HCT116 (cell line): ENCODE data around the gene ABL2. TPM values are rescaled to one million over a fixed set of nuclear protein-coding genes. Genes with fewer than 3 reads are reported as not detected.

Source experiments
- ATAC-seq: fragments of 200-7000 bp; cut with Tn5 transposase; 2 replicates; pipeline ENCODE4 v1.9.1; 2020; ENCODE audit warnings: mild to moderate bottlenecking, moderate library complexity
- BruUV-seq: library from RNA; stranded (reverse); fragments of 400-500 nt; replicated peaks from 2 replicates; lab custom pipeline; 2021; lab: Mats Ljungman, UMichigan
- CTCF ChIA-PET: fragments of 300-600 bp; sonication (Branson Sonifier 250); formaldehyde crosslinking; loops from one replicate; lab custom pipeline; 2021; ENCODE audit warnings: antibody characterized with exemption; lab: Charles Lee
- POLR2A ChIA-PET: fragments of 300-600, 350-600 bp; sonication (Branson Sonifier 250); formaldehyde crosslinking; loops from one replicate; lab custom pipeline; 2021; ENCODE audit warnings: antibody characterized with exemption; lab: Charles Lee
- RAD21 ChIA-PET, 2 experiments: fragments of 300-600 bp; sonication (Branson Sonifier 250); formaldehyde crosslinking; loops; one replicate each; lab custom pipeline; 2023; ENCODE audit warnings: low total read pairs in 2 of 2; ENCODE audit not compliant: uncharacterized antibody in 2 of 2, unreplicated experiment in 2 of 2, low non-redundant PET in 1 of 2; lab: Charles Lee
- DNase-seq: peaks from one replicate; pipeline ENCODE4 v3.0.0-alpha.2; 2010; ENCODE audit warnings: low read depth, low spot score
- H2AFZ ChIP-seq: fragments of 200-600 bp; shearing (Covaris generic), sonication (generic); 2 replicates; pipeline ENCODE4 v1.6.1; 2017; ENCODE audit warnings: low read depth, mixed run types, mixed read lengths, antibody characterized with exemption, low read length; ENCODE audit not compliant: poor library complexity, severe bottlenecking
- H3K27ac ChIP-seq: 2 replicates; pipeline ENCODE4 v1.5.1; 2012; ENCODE audit warnings: low read depth, low read length
- H3K27me3 ChIP-seq: fragments of 200-600 bp; sonication (generic); 2 replicates; pipeline ENCODE4 v1.6.1; 2016; ENCODE audit warnings: mixed run types, low read length, mixed read lengths; ENCODE audit not compliant: insufficient read depth
- H3K36me3 ChIP-seq, 2 experiments: fragments of 200-500 bp in 1 of 2; fragments of 200-600 bp in 1 of 2; sonication (Bioruptor generic) in 1 of 2; sonication (generic) in 1 of 2; 2 replicates each; pipeline versions ENCODE4 v1.5.1 to v1.6.1; 2014 to 2016; ENCODE audit warnings: low read length in 2 of 2, inconsistent platforms in 1 of 2, mixed read lengths in 1 of 2, mixed run types in 1 of 2; ENCODE audit not compliant: insufficient read depth in 2 of 2, control insufficient read depth in 1 of 2
- H3K4me1 ChIP-seq, 2 experiments: fragments of 200-600 bp in 1 of 2; sonication (generic) in 1 of 2; 2 replicates each; pipeline versions ENCODE4 v1.5.1 to v1.6.1; 2012 to 2017; ENCODE audit warnings: low read length in 2 of 2, inconsistent platforms in 1 of 2, mild to moderate bottlenecking in 1 of 2, mixed read lengths in 1 of 2, mixed run types in 1 of 2, moderate library complexity in 1 of 2; ENCODE audit not compliant: insufficient read depth in 2 of 2, control insufficient read depth in 1 of 2
- H3K4me2 ChIP-seq: fragments of 200-600 bp; sonication (generic); 2 replicates; pipeline ENCODE4 v1.6.1; 2017; ENCODE audit warnings: mixed run types, low read length, mixed read lengths
- H3K4me3 ChIP-seq, 2 experiments: fragments of 200-600 bp in 1 of 2; sonication (generic) in 1 of 2; replicated peaks in 1 of 2; 2 replicates each; pipeline ENCODE4 v1.5.1; 2011 to 2016; ENCODE audit warnings: low read length in 2 of 2, control low read depth in 1 of 2, low read depth in 1 of 2, mild to moderate bottlenecking in 1 of 2, mixed read lengths in 1 of 2, mixed run types in 1 of 2
- H3K79me2 ChIP-seq: fragments of 200-600 bp; sonication (generic); 2 replicates; pipeline ENCODE4 v1.6.1; 2017; ENCODE audit warnings: mild to moderate bottlenecking, mixed run types, low read length, moderate library complexity, mixed read lengths; ENCODE audit not compliant: insufficient read depth
- H3K9ac ChIP-seq: fragments of 200-600 bp; sonication (generic); 2 replicates; pipeline ENCODE4 v1.6.1; 2016; ENCODE audit warnings: low read length, mixed read lengths
- H3K9me2 ChIP-seq: fragments of 200-600 bp; sonication (generic), shearing (Covaris generic); 2 replicates; pipeline ENCODE4 v1.6.1; 2017; ENCODE audit warnings: mixed run types, mild to moderate bottlenecking, moderate library complexity; ENCODE audit not compliant: insufficient read depth
- H3K9me3 ChIP-seq, 2 experiments: fragments of 200-500 bp in 1 of 2; fragments of 200-600 bp in 1 of 2; sonication (Bioruptor generic) in 1 of 2; sonication (generic) in 1 of 2; 2 replicates each; pipeline ENCODE4 v1.6.1; 2014 to 2017; ENCODE audit warnings: low read length in 2 of 2, mixed read lengths in 2 of 2, inconsistent platforms in 1 of 2, low read depth in 1 of 2, mild to moderate bottlenecking in 1 of 2, mixed run types in 1 of 2, moderate library complexity in 1 of 2; ENCODE audit not compliant: control insufficient read depth in 1 of 2, insufficient read depth in 1 of 2
- H4K20me1 ChIP-seq: fragments of 200-600 bp; sonication (generic), shearing (Covaris generic); 2 replicates; pipeline ENCODE4 v1.6.1; 2017; ENCODE audit warnings: mixed run types, mild to moderate bottlenecking, moderate library complexity; ENCODE audit not compliant: insufficient read depth
- CEBPB ChIP-seq: IDR thresholded peaks from 2 replicates; pipeline ENCODE4 v1.6.1; 2012; ENCODE audit warnings: low read depth
- EGR1 ChIP-seq: IDR thresholded peaks from 2 replicates; pipeline ENCODE4 v1.6.1; 2012; ENCODE audit warnings: low read depth
- ELF1 ChIP-seq: IDR thresholded peaks from 2 replicates; pipeline ENCODE4 v1.6.1; 2012; ENCODE audit warnings: low read depth, borderline replicate concordance
- EZH2phosphoT487 ChIP-seq: fragments of 200-600 bp; IDR thresholded peaks from 2 replicates; pipeline ENCODE4 v1.6.1; 2018; ENCODE audit warnings: antibody characterized with exemption, borderline replicate concordance
- JUND ChIP-seq: IDR thresholded peaks from 2 replicates; pipeline ENCODE4 v1.6.1; 2012
- POLR2AphosphoS5 ChIP-seq: IDR thresholded peaks from 2 replicates; pipeline ENCODE4 v1.6.1; 2011; ENCODE audit warnings: mild to moderate bottlenecking, low read depth, low read length, moderate library complexity
- SRF ChIP-seq: IDR thresholded peaks from 2 replicates; pipeline ENCODE4 v1.6.1; 2012; ENCODE audit warnings: low read depth
- TCF7L2 ChIP-seq: IDR thresholded peaks from 2 replicates; pipeline ENCODE4 v1.7.0; 2011; ENCODE audit warnings: borderline replicate concordance, inconsistent platforms; ENCODE audit not compliant: insufficient read depth, insufficient read length; ENCODE audit errors: extremely low read depth
- ZFX ChIP-seq: fragments of 450-650 bp; IDR thresholded peaks from 2 replicates; pipeline ENCODE4 v1.6.1; 2017
- ZNF274 ChIP-seq: fragments of 200-500 bp; sonication (Bioruptor generic); IDR thresholded peaks from 2 replicates; pipeline ENCODE4 v1.6.1; 2014; ENCODE audit warnings: mild to moderate bottlenecking, low read depth, low read length, inconsistent platforms
- intact Hi-C: fragments of 100-400 bp; cut with micrococcal nuclease; formaldehyde crosslinking; loops from 2 replicates; pipeline ENCODE4 v1.10.0; 2022
- total RNA-seq: library from RNA; stranded (reverse); gene quantifications from one replicate; pipeline ENCODE4 v1.2.1, GENCODE V29; 2021; ENCODE audit not compliant: unreplicated experiment
- TF ChIP-seq, protein P1 (sequence below): IDR thresholded peaks from 2 replicates; pipeline ENCODE4 v1.6.1; 2012
- TF ChIP-seq, protein P2 (sequence below): IDR thresholded peaks from 2 replicates; pipeline ENCODE4 v1.6.1; 2011; ENCODE audit warnings: mild to moderate bottlenecking, low read length, moderate library complexity; ENCODE audit not compliant: insufficient replicate concordance; ENCODE audit errors: extremely low read depth
- TF ChIP-seq, protein P3 (sequence below), 3 experiments: fragments of 200-600 bp in 1 of 3; sonication (generic) in 1 of 3; IDR thresholded peaks in 2 of 3; conservative IDR thresholded peaks in 1 of 3; 2 replicates each; pipeline ENCODE4 v1.5.1; 2012 to 2017; ENCODE audit warnings: low read depth in 2 of 3, low read length in 2 of 3, antibody characterized with exemption in 1 of 3, borderline replicate concordance in 1 of 3, control low read depth in 1 of 3, mild to moderate bottlenecking in 1 of 3, mixed read lengths in 1 of 3, mixed run types in 1 of 3, moderate library complexity in 1 of 3; ENCODE audit not compliant: insufficient read depth in 1 of 3
- TF ChIP-seq, protein P4 (sequence below): IDR thresholded peaks from 2 replicates; pipeline ENCODE4 v1.6.1; 2012

The ABL2 gene
- total RNA-seq, 1 experiment from 2014 or later = 22.9 TPM

DNA sequence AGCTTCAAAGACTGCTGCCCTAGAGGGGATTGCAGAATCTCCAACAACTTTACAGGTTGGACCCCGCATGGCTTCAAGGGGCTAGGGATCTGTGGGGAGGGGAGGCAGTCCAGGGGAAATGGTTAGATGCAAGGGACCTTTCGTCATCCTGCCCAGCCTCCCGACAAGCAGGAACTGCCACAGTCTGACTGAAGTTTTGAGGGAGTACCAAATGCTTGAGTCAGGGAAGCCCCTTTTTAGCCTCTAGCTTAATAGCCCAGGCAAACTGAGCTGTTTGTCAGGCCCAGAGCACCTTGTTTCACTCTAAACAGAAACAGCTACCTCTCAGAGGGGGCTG, 146.5 kb downstream of the ABL2 start:
- H3K36me3 ChIP-seq = peaks cover 0 to 12% of the 10 kb centered on the region in 2 experiments; a peak in 1 of 4 replicates
- ChIA-PET POLR2A (no interaction called here), CTCF (interaction anchor here (2.0 kb wide), 1 partner anchor 732 kb away, joined by 10 read pairs; no protein-coding TSS in a partner anchor), RAD21 (interaction anchor here (0.6 to 0.7 kb wide), 2 partner anchors 110 to 155 kb away, joined by 3 to 5 read pairs; no protein-coding TSS in a partner anchor)
- no peak for TF ChIP-seq ELF1
- TF ChIP-seq ZNF274 = no peak
- TF ChIP-seq EZH2phosphoT487 = no peak
- TF ChIP-seq TCF7L2 = no peak
- TF ChIP-seq CEBPB = no peak
- no peak for TF ChIP-seq JUND
- TF ChIP-seq, protein P1, sequence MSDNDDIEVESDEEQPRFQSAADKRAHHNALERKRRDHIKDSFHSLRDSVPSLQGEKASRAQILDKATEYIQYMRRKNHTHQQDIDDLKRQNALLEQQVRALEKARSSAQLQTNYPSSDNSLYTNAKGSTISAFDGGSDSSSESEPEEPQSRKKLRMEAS = no peak
- TF ChIP-seq, protein P2, sequence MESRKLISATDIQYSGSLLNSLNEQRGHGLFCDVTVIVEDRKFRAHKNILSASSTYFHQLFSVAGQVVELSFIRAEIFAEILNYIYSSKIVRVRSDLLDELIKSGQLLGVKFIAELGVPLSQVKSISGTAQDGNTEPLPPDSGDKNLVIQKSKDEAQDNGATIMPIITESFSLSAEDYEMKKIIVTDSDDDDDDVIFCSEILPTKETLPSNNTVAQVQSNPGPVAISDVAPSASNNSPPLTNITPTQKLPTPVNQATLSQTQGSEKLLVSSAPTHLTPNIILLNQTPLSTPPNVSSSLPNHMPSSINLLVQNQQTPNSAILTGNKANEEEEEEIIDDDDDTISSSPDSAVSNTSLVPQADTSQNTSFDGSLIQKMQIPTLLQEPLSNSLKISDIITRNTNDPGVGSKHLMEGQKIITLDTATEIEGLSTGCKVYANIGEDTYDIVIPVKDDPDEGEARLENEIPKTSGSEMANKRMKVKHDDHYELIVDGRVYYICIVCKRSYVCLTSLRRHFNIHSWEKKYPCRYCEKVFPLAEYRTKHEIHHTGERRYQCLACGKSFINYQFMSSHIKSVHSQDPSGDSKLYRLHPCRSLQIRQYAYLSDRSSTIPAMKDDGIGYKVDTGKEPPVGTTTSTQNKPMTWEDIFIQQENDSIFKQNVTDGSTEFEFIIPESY = no peak
- TF ChIP-seq POLR2AphosphoS5 = no peak
- TF ChIP-seq, protein P3, sequence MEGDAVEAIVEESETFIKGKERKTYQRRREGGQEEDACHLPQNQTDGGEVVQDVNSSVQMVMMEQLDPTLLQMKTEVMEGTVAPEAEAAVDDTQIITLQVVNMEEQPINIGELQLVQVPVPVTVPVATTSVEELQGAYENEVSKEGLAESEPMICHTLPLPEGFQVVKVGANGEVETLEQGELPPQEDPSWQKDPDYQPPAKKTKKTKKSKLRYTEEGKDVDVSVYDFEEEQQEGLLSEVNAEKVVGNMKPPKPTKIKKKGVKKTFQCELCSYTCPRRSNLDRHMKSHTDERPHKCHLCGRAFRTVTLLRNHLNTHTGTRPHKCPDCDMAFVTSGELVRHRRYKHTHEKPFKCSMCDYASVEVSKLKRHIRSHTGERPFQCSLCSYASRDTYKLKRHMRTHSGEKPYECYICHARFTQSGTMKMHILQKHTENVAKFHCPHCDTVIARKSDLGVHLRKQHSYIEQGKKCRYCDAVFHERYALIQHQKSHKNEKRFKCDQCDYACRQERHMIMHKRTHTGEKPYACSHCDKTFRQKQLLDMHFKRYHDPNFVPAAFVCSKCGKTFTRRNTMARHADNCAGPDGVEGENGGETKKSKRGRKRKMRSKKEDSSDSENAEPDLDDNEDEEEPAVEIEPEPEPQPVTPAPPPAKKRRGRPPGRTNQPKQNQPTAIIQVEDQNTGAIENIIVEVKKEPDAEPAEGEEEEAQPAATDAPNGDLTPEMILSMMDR (IDR thresholded peaks at IDR 0.05 in 2 of 3, conservative IDR thresholded peaks at IDR 0.05 in 1 of 3; ENCODE audit: borderline replicate concordance in 1 of 3, insufficient read depth in 1 of 3, low read depth in 2 of 3, low read length in 2 of 3) = no peak
- TF ChIP-seq ZFX = no peak
- TF ChIP-seq EGR1 = no peak
- TF ChIP-seq SRF = no peak
- TF ChIP-seq, protein P4, sequence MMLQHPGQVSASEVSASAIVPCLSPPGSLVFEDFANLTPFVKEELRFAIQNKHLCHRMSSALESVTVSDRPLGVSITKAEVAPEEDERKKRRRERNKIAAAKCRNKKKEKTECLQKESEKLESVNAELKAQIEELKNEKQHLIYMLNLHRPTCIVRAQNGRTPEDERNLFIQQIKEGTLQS = no peak
- H3K4me1 ChIP-seq = peaks cover 0 to 23% of the 10 kb centered on the region in 2 experiments; a peak in 3 of 4 replicates
- H2AFZ ChIP-seq = no peak overlapping the region
- no peak for ATAC-seq
- no peaks in the 10 kb centered on the region for H3K9me2 ChIP-seq
- intact Hi-C loops = no loop called here
- no peaks in the 10 kb centered on the region for H3K27me3 ChIP-seq
- H3K79me2 ChIP-seq = peaks cover 28% of the 10 kb centered on the region
- DNase-seq = no peak
- BruUV-seq = no TSS peak
- peak overlapping the region; percentile 88 for H3K9ac ChIP-seq
- H3K4me2 ChIP-seq = peak overlapping the region; percentile 91
- H3K9me3 ChIP-seq = no peaks in the 10 kb centered on the region
- no peaks in the 10 kb centered on the region for H4K20me1 ChIP-seq
- H3K4me3 ChIP-seq = peak overlapping the region; percentile 73 to 82
- H3K27ac ChIP-seq = no peak overlapping the region; the same call in 1 of the 2 replicates
